K562 (cell line): Measurements from ENCODE around the gene ADM2. TPM values are rescaled to one million over a fixed set of nuclear protein-coding genes. Genes with fewer than 3 reads are reported as not detected.

Experiments used
- ATAC-seq: fragments of 200-7000 bp; cut with Tn5 transposase; 3 replicates; pipeline ENCODE4 v1.9.1; 2020; ENCODE audit warnings: moderate library complexity
- BruUV-seq: library from RNA; stranded (reverse); fragments of 400-500 nt; replicated peaks from 2 replicates; lab custom pipeline; 2021; lab: Mats Ljungman, UMichigan
- CTCF ChIA-PET: fragments of 300-600 bp; formaldehyde crosslinking; extraction: SDS; loops from one replicate; lab custom pipeline; 2021; ENCODE audit warnings: low intra/inter-chr PET ratio; lab: Yijun Ruan, JAX
- POLR2A ChIA-PET: fragments of 300-600, 350-650 bp; sonication (Branson Sonifier 250); formaldehyde crosslinking; extraction: SDS; loops from one replicate; lab custom pipeline; 2021; ENCODE audit warnings: antibody characterized with exemption, inconsistent platforms; lab: Yijun Ruan, JAX
- DNase-seq, 4 experiments: peaks; one replicate each; pipeline versions ENCODE4 v3.0.0 to v3.0.0-alpha.2; 2011 to 2018; ENCODE audit warnings: low spot score in 3 of 4, mixed read lengths in 3 of 4; ENCODE audit errors: extremely low read depth in 1 of 4
- FAIRE-seq: peaks from 2 replicates; lab custom pipeline; 2011; peaks lifted over from hg19 to GRCh38; lab: Jason Lieb, UNC
- H2AFZ ChIP-seq: 2 replicates; pipeline ENCODE4 v1.6.0; 2011; ENCODE audit warnings: low read depth, low read length, control low read depth, inconsistent platforms
- H3K27ac ChIP-seq: fragments of 200-600 bp; 3 replicates; pipeline ENCODE4 v1.8.0; 2011; ENCODE audit warnings: low read depth, mild to moderate bottlenecking, control low read depth, inconsistent platforms, low read length, moderate library complexity, mixed read lengths; ENCODE audit errors: extremely low read depth
- H3K27me3 ChIP-seq, 2 experiments: fragments of 300-600 bp in 1 of 2; 2 replicates in 1 of 2; 3 replicates in 1 of 2; pipeline versions ENCODE4 v1.6.0 to v1.8.0; 2011; ENCODE audit warnings: inconsistent platforms in 2 of 2, low read length in 2 of 2, mild to moderate bottlenecking in 1 of 2, mixed read lengths in 1 of 2, moderate library complexity in 1 of 2; ENCODE audit not compliant: control insufficient read depth in 2 of 2, insufficient read depth in 2 of 2
- H3K36me3 ChIP-seq: fragments of 300-600 bp; 3 replicates; pipeline ENCODE4 v1.8.0; 2011; ENCODE audit warnings: mild to moderate bottlenecking, low read length, inconsistent platforms; ENCODE audit not compliant: control insufficient read depth, insufficient read depth
- H3K4me1 ChIP-seq, 2 experiments: fragments of 200-600 bp in 1 of 2; replicated peaks in 1 of 2; 2 replicates in 1 of 2; 3 replicates in 1 of 2; pipeline versions ENCODE4 v1.5.1 to v1.8.0; 2011; ENCODE audit warnings: inconsistent platforms in 2 of 2, low read length in 2 of 2, mild to moderate bottlenecking in 1 of 2, mixed read lengths in 1 of 2, moderate library complexity in 1 of 2; ENCODE audit not compliant: control insufficient read depth in 2 of 2, insufficient read depth in 2 of 2
- H3K4me2 ChIP-seq: 2 replicates; pipeline ENCODE4 v1.6.1; 2011; ENCODE audit warnings: low read length, control low read depth, inconsistent platforms, mixed read lengths; ENCODE audit not compliant: insufficient read depth
- H3K4me3 ChIP-seq: fragments of 200-600 bp; sonication (generic), shearing (Covaris generic); 2 replicates; pipeline ENCODE4 v1.5.1; 2016; ENCODE audit warnings: control low read depth, inconsistent platforms
- H3K79me2 ChIP-seq: fragments of 200-600 bp; 3 replicates; pipeline ENCODE4 v1.8.0; 2011; ENCODE audit warnings: low read length, inconsistent platforms; ENCODE audit not compliant: control insufficient read depth, insufficient read depth
- H3K9ac ChIP-seq, 2 experiments: 2 replicates each; pipeline versions ENCODE4 v1.6.0 to v1.6.1; 2011; ENCODE audit warnings: low read depth in 2 of 2, low read length in 2 of 2, control low read depth in 1 of 2, inconsistent platforms in 1 of 2, mild to moderate bottlenecking in 1 of 2, mixed read lengths in 1 of 2; ENCODE audit not compliant: insufficient read depth in 1 of 2
- H3K9me1 ChIP-seq: one replicate; pipeline ENCODE4 v1.6.0; 2011; ENCODE audit warnings: inconsistent platforms, mild to moderate bottlenecking, low read length, moderate library complexity; ENCODE audit not compliant: control insufficient read depth, insufficient read depth
- H3K9me3 ChIP-seq: replicated peaks from 2 replicates; pipeline ENCODE4 v1.5.1; 2011; ENCODE audit warnings: low read depth, low read length, inconsistent platforms; ENCODE audit not compliant: control insufficient read depth, insufficient read depth
- H4K20me1 ChIP-seq: replicated peaks from 2 replicates; pipeline ENCODE4 v1.6.1; 2011; ENCODE audit warnings: low read length, inconsistent platforms, mixed read lengths; ENCODE audit not compliant: control insufficient read depth, insufficient read depth
- GTF2F1 ChIP-seq: IDR thresholded peaks from 2 replicates; pipeline ENCODE4 v1.6.1; 2011; ENCODE audit warnings: low read depth, low read length, improper control_type of control experiment
- HIVEP1 ChIP-seq: fragments of 250-450 bp; sonication (Bioruptor Pico); IDR thresholded peaks from 2 replicates; pipeline ENCODE4 v1.4.0; 2020; ENCODE audit warnings: mild to moderate bottlenecking
- IFI16 ChIP-seq: fragments of 250-450 bp; sonication (Bioruptor Pico); IDR thresholded peaks from 2 replicates; pipeline ENCODE4 v2.1.2; 2022; ENCODE audit warnings: mild to moderate bottlenecking, inconsistent platforms
- MAFK ChIP-seq: IDR thresholded peaks from 2 replicates; pipeline ENCODE4 v1.6.1; 2011; ENCODE audit warnings: low read length, improper control_type of control experiment
- POLR2G ChIP-seq: fragments of 200-400 bp; formaldehyde crosslinking; IDR thresholded peaks from 2 replicates; pipeline ENCODE4 v1.6.1; 2017; ENCODE audit warnings: low read depth, mild to moderate bottlenecking, antibody characterized with exemption, low read length, moderate library complexity
- RBFOX2 ChIP-seq: fragments of 200-400 bp; formaldehyde crosslinking; IDR thresholded peaks from 2 replicates; pipeline ENCODE4 v1.6.1; 2017; ENCODE audit warnings: low read depth, mild to moderate bottlenecking, low read length, moderate library complexity
- SNRNP70 ChIP-seq: fragments of 200-400 bp; formaldehyde crosslinking; optimal IDR thresholded peaks from 2 replicates; pipeline ENCODE3; 2017; ENCODE audit warnings: low read depth, low read length
- ZNF282 ChIP-seq: sonication (generic); formaldehyde crosslinking; IDR thresholded peaks from 2 replicates; pipeline ENCODE4 v1.8.1; 2023; ENCODE audit warnings: missing genetic modification reagents
- ZNF699 ChIP-seq: fragments of 250-450 bp; sonication (Bioruptor Pico); IDR thresholded peaks from 2 replicates; pipeline ENCODE4 v1.8.0; 2021; ENCODE audit warnings: mild to moderate bottlenecking, moderate library complexity; ENCODE audit not compliant: insufficient replicate concordance
- WGBS: fragments of 100-300 bp; shearing (Covaris generic); methylation state at CpG from one replicate; pipeline ENCODE4 v1.1.6; 2016; ENCODE audit warnings: low coverage, mixed read lengths; ENCODE audit not compliant: insufficient coverage; ENCODE audit errors: missing lambda C conversion rate; 5-methylcytosine and 5-hydroxymethylcytosine counted together
- in situ Hi-C: fragments of 300-500 bp; cut with MboI; formaldehyde crosslinking; loops from 4 replicates; pipeline ENCODE4 v1.15.0; 2018; ENCODE audit warnings: inconsistent platforms, mixed read lengths
- intact Hi-C: fragments of 100-400 bp; cut with micrococcal nuclease; formaldehyde crosslinking; loops from 2 replicates; pipeline ENCODE4 v1.14.2; 2022
- polyA plus RNA-seq, 8 experiments: library from polyadenylated mRNA; depleted of rRNA in 4 of 8; stranded (reverse) in 5 of 8; unstranded in 3 of 8; fragments of >200 nt; fragmentation: Nextera tagmentation in 2 of 8; fragmentation: Illumina TruSeq in 1 of 8; extraction: Ambion mirVana in 2 of 8; extraction: Trizol in 1 of 8; gene quantifications; 2 replicates each; pipeline versions ENCODE4 v1.2.1 to v1.2.3, GENCODE V29; 2011 to 2014; ENCODE audit warnings: inconsistent platforms in 1 of 8, missing spikeins in 1 of 8
- total RNA-seq, 7 experiments: library from RNA; depleted of rRNA in 6 of 7; stranded (reverse); fragments of >200 nt in 6 of 7; fragmentation: Illumina TruSeq in 2 of 7; extraction: Trizol in 2 of 7; gene quantifications; 2 replicates each; pipeline versions ENCODE4 v1.2.1 to v1.2.3, GENCODE V29; 2011 to 2021; ENCODE audit warnings: low replicate concordance in 1 of 7
- TF ChIP-seq, protein P1 (sequence below), 2 experiments: IDR thresholded peaks; 2 replicates each; pipeline ENCODE4 v1.6.1; 2012; ENCODE audit warnings: improper control_type of control experiment in 2 of 2, low read depth in 2 of 2, low read length in 2 of 2, borderline replicate concordance in 1 of 2

The ADM2 gene
- total and polyA plus RNA-seq, 9 of the 15 experiments (the other 6 are each of a cell fraction or from before 2014, with no cell fraction given): 0.11 to 5.1 (median 0.38) TPM

DNA sequence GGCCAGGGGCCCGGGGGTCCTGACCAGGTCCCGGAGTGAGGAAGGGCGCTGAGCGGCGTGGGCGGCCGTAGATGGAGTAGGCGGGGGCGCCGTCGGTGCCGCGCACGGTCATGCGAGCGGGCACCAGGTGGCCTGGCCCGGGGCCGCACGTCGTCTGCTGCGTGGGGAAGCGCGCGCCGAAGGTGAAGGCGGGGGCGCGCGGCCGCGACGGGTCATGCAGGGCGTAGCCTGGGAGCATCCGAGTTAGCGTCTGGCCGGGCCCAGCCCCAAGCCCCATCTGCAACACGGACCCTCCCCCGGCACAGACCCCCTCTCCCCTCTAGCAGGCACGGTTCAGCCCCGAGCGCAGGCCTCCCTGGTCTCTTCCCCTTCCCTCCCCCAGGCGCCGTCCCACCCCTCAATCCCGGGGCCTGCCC is 50.2 kb downstream of the ADM2 start:
- Histone ChIP-seq H2AFZ (no peak overlapping the region), H3K9me3 (0 out of 2 replicates have a peak, but pooled peaks cover 2% of the 10 kb centered on the region), H3K4me1 (peaks cover 17 to 46% of the 10 kb centered on the region in 2 experiments; a peak in 4 of 5 replicates), H3K9me1 (no peaks in the 10 kb centered on the region), H3K27me3 (no peaks in the 10 kb centered on the region), H4K20me1 (no peaks in the 10 kb centered on the region), H3K4me3 (no peak overlapping the region), H3K4me2 (no peak overlapping the region), H3K36me3 (no peaks in the 10 kb centered on the region), H3K27ac (no peak overlapping the region)
- ChIA-PET POLR2A (no interaction called here), CTCF (no interaction called here)
- ATAC-seq (no peak), FAIRE-seq (no peak)
- WGBS: no CpG with 5 or more reads among the region's 44 CpGs
- TF ChIP-seq MAFK: no peak
- TF ChIP-seq GTF2F1: no peak
- TF ChIP-seq ZNF282 (CRISPR knock-in tag): no peak
- TF ChIP-seq POLR2G: 0 out of 2 replicates have a peak, but pooled peaks have one; percentile 14
- TF ChIP-seq RBFOX2: 0 out of 2 replicates have a peak, but pooled peaks have one; percentile 21
- no peak for TF ChIP-seq HIVEP1 (CRISPR knock-in tag)
- TF ChIP-seq ZNF699 (CRISPR knock-in tag): no peak
- TF ChIP-seq, protein P1, sequence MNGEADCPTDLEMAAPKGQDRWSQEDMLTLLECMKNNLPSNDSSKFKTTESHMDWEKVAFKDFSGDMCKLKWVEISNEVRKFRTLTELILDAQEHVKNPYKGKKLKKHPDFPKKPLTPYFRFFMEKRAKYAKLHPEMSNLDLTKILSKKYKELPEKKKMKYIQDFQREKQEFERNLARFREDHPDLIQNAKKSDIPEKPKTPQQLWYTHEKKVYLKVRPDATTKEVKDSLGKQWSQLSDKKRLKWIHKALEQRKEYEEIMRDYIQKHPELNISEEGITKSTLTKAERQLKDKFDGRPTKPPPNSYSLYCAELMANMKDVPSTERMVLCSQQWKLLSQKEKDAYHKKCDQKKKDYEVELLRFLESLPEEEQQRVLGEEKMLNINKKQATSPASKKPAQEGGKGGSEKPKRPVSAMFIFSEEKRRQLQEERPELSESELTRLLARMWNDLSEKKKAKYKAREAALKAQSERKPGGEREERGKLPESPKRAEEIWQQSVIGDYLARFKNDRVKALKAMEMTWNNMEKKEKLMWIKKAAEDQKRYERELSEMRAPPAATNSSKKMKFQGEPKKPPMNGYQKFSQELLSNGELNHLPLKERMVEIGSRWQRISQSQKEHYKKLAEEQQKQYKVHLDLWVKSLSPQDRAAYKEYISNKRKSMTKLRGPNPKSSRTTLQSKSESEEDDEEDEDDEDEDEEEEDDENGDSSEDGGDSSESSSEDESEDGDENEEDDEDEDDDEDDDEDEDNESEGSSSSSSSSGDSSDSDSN (IDR thresholded peaks at IDR 0.05; ENCODE audit: borderline replicate concordance in 1 of 2, low read depth in 2 of 2, low read length in 2 of 2): no peak
- TF ChIP-seq IFI16 (CRISPR knock-in tag): no peak
- TF ChIP-seq SNRNP70: no peak
- TF ChIP-seq, all 486 proteins: peak for 2
- intact Hi-C loops (no loop called here), in situ Hi-C loops (no loop called here)
- no peak for DNase-seq
- BruUV-seq: no TSS peak
- Histone ChIP-seq H3K9ac (no peak overlapping the region), H3K79me2 (peaks cover 7% of the 10 kb centered on the region; the same call in 2 of the 3 replicates)
